ENCODE measurements around the gene AHNAK. TPM values are rescaled to one million over a fixed set of nuclear protein-coding genes. Genes with fewer than 3 reads are reported as not detected.
A peak's percentile ranks its signal among the peaks of the same experiment; 100 is the strongest.

The AHNAK gene
- total RNA-seq, 4 donors from 2014 or later = 1,345 to 1,611 (median 1,532) TPM

DNA sequence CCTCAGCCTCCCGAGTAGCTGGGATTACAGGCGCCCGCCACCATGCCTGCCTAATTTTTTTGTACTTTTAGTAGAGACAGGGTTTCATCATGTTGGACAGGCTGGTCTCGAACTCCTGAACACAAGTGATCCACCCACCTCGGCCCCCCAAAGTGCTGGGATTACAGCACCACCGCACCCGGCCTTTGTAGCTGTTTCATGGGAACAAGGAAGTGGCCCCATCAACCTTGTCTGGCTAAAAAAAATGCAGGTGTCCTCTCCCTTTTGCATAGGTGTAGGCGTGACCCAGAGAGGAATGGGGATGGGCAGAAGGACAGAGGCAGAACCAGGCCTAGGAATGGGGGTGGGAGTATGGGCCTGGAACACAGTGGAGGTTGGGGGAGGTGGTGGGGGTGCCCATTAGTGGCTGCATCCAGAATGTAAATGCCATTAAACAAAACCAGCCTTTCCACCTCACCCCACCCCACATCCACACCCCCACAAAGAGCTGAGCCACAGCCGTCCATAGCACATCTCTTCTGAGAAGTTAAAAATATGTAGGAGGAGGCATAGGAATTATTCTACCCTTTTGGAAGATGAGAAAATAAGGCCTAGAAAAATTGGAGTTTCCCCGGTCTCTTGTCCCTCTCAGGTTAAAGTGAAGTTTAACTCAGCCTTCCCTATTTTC is 150.6 kb downstream of the AHNAK start:
- no peak for DNase-seq (ENCODE audit: low spot score in 2 of 2)
- TF ChIP-seq POLR2A (IDR thresholded peaks at IDR 0.05) (no peak), CTCF (IDR thresholded peaks at IDR 0.05) (no peak)
- intact Hi-C loops (cut with DNase I; ENCODE audit: low total_unique reads) = loop anchor here (5.0 kb wide), 1 partner anchor 146 kb away; no protein-coding TSS in a partner anchor
- WGBS, 2 donors = 86% methylated on average over 10 of the region's 10 CpGs
- H3K4me3 ChIP-seq (ENCODE audit: low read depth, poor library complexity, severe bottlenecking) = no peak overlapping the region

DNA sequence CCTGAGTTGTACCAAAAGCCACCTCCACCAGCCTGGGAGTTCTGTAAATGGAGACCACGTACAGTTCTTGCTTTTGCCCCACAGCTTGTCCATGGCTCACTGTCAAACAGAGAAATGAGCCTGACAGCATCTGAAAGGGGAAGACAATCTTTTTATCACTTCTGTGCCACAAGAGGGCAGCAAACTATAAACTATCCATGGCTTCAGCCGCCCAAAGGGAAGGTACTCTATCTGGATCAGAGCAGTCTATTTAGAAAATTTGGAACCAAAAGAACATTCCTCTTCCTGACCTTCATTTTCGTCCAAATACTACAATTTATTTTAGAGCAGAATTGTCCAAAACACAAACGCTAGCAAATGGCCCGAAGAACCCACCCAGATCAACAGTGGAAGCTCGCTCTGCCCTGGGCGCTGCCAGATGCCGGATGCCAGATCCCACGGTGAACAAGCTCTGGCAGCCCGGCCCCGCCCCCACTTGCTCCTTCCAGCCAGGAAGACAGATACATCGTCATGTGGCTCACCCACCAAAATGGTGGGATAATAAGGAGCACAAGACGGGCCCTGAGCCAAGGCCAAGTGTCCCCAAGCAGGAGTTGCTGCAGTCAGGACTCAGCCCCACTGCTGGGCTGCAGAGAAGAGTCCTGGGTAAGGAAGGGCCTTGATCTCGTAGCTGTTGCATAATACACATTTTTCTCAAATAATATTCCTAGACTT is 151.6 kb downstream of the AHNAK start:
- TF ChIP-seq POLR2A (IDR thresholded peaks at IDR 0.05) = no peak
- peak in 1 of 3 donors; percentile 65 for TF ChIP-seq CTCF (IDR thresholded peaks at IDR 0.05)
- peak; percentile 87 to 96 for DNase-seq (ENCODE audit: low spot score in 2 of 2)
- H3K4me3 ChIP-seq (ENCODE audit: low read depth, poor library complexity, severe bottlenecking) = no peak overlapping the region
- intact Hi-C loops (cut with DNase I; ENCODE audit: low total_unique reads) = loop anchor here (5.0 kb wide), 1 partner anchor 147 kb away; no protein-coding TSS in a partner anchor
- 5 to 17% methylated on average over 14 of the region's 14 CpGs for WGBS, 2 donors

GRCh38 chr11:62393735-62394134 is 152.9 kb downstream of the AHNAK start:
- no peak overlapping the region for H3K4me3 ChIP-seq (ENCODE audit: low read depth, poor library complexity, severe bottlenecking)
- 48% methylated on average over 5 of the region's 5 CpGs for WGBS, 2 donors
- DNase-seq (ENCODE audit: low spot score in 2 of 2) = no peak
- TF ChIP-seq POLR2A (IDR thresholded peaks at IDR 0.05) (no peak), CTCF (IDR thresholded peaks at IDR 0.05) (no peak)
- intact Hi-C loops (cut with DNase I; ENCODE audit: low total_unique reads) = no loop called here

GRCh38 chr11:62393061-62393611 is 153.5 kb downstream of the AHNAK start:
- WGBS, 2 donors = 46 to 48% methylated on average over 12 of the region's 12 CpGs
- no peak for DNase-seq (ENCODE audit: low spot score in 2 of 2)
- TF ChIP-seq CTCF (IDR thresholded peaks at IDR 0.05) (no peak), POLR2A (IDR thresholded peaks at IDR 0.05) (no peak)
- intact Hi-C loops (cut with DNase I; ENCODE audit: low total_unique reads) = no loop called here
- no peak overlapping the region for H3K4me3 ChIP-seq (ENCODE audit: low read depth, poor library complexity, severe bottlenecking)

GRCh38 chr11:62392506-62392905 is 154.1 kb downstream of the AHNAK start:
- TF ChIP-seq POLR2A (IDR thresholded peaks at IDR 0.05) = no peak
- no peak for TF ChIP-seq CTCF (IDR thresholded peaks at IDR 0.05)
- WGBS, 2 donors = 77 to 83% methylated on average over 3 of the region's 3 CpGs
- H3K4me3 ChIP-seq (ENCODE audit: low read depth, poor library complexity, severe bottlenecking) = no peak overlapping the region
- intact Hi-C loops (cut with DNase I; ENCODE audit: low total_unique reads) = no loop called here
- DNase-seq (ENCODE audit: low spot score in 2 of 2) = no peak

Data from lower leg skin (tissue), 4 donors.